ENCODE measurements around the gene DBP. TPM values are rescaled to one million over a fixed set of nuclear protein-coding genes. Genes with fewer than 3 reads are reported as not detected.

Gene DBP
- total RNA-seq, 1 donor from 2014 or later, result 1.4 TPM

GRCh38 chr19:48582168-48582567, 55.0 kb downstream of the DBP start:
- no peak for DNase-seq (ENCODE audit: low spot score)

Other genes starting within 250 kb of the DBP start
- 113 TPM for gene KDELR1, start 245.8 kb downstream of the DBP start, total RNA-seq
- 0.48 TPM for gene GRIN2D, start 243.7 kb downstream of the DBP start, total RNA-seq
- 39.0 TPM for gene GRWD1, start 191.4 kb downstream of the DBP start, total RNA-seq
- gene KCNJ14, start 181.8 kb downstream of the DBP start, total RNA-seq, result 1.0 TPM
- 34.9 TPM for gene CYTH2, start 168.0 kb downstream of the DBP start, total RNA-seq
- 0.45 TPM for gene LMTK3, start 125.5 kb downstream of the DBP start, total RNA-seq
- gene SULT2B1, start 85.2 kb downstream of the DBP start, total RNA-seq, result 0.48 TPM
- not detected for gene SPACA4, start 30.6 kb downstream of the DBP start, total RNA-seq
- 0.71 TPM for gene FAM83E, start 22.3 kb downstream of the DBP start, total RNA-seq
- 876 TPM for gene RPL18, start 18.2 kb downstream of the DBP start, total RNA-seq
- gene SPHK2, start 17.9 kb downstream of the DBP start, total RNA-seq, result 14.0 TPM
- gene CA11, start 8.8 kb upstream of the DBP start, total RNA-seq, result 3.3 TPM
- gene NTN5, start 35.6 kb upstream of the DBP start, total RNA-seq, result 0.51 TPM
- gene FUT2, start 58.6 kb upstream of the DBP start, total RNA-seq, result 0.19 TPM
- gene MAMSTR, start 82.3 kb upstream of the DBP start, total RNA-seq, result 0.58 TPM
- 34.5 TPM for gene RASIP1, start 103.2 kb upstream of the DBP start, total RNA-seq
- 2.0 TPM for gene IZUMO1, start 109.5 kb upstream of the DBP start, total RNA-seq
- gene FUT1, start 115.3 kb upstream of the DBP start, total RNA-seq, result 5.7 TPM
- gene FGF21, start 118.1 kb upstream of the DBP start, total RNA-seq, result not detected
- 20.3 TPM for gene BCAT2, start 173.7 kb upstream of the DBP start, total RNA-seq
- gene HSD17B14, start 199.1 kb upstream of the DBP start, total RNA-seq, result 9.4 TPM
- 44.9 TPM for gene PLEKHA4, start 231.2 kb upstream of the DBP start, total RNA-seq
- 152 TPM for gene PPP1R15A, start 235.0 kb upstream of the DBP start, total RNA-seq